ENCODE measurements around the gene PBX1.

PBX1 gene

GRCh38 chr1:164709541-164710278, 150.7 kb downstream of the PBX1 start:
- peaks cover 31% of the 10 kb centered on the region for H3K4me1 ChIP-seq (ENCODE audit: control insufficient read depth, low read depth, low read length)
- no peak overlapping the region for H3K4me3 ChIP-seq (ENCODE audit: low read length)
- no peak overlapping the region for H3K27ac ChIP-seq (ENCODE audit: low read length)
- no peaks in the 10 kb centered on the region for H3K9me3 ChIP-seq (ENCODE audit: control insufficient read depth, low read depth, low read length)
- no peaks in the 10 kb centered on the region for H3K36me3 ChIP-seq (ENCODE audit: control insufficient read depth, low read depth, low read length)
- no peak overlapping the region for H3K9ac ChIP-seq (ENCODE audit: low read length)
- no peaks in the 10 kb centered on the region for H3K27me3 ChIP-seq (ENCODE audit: control insufficient read depth, insufficient read depth, low read length)

GRCh38 chr1:164712131-164713036, 153.4 kb downstream of the PBX1 start:
- H3K9me3 ChIP-seq (ENCODE audit: control insufficient read depth, low read depth, low read length): no peaks in the 10 kb centered on the region
- no peak overlapping the region for H3K27ac ChIP-seq (ENCODE audit: low read length)

DNA sequence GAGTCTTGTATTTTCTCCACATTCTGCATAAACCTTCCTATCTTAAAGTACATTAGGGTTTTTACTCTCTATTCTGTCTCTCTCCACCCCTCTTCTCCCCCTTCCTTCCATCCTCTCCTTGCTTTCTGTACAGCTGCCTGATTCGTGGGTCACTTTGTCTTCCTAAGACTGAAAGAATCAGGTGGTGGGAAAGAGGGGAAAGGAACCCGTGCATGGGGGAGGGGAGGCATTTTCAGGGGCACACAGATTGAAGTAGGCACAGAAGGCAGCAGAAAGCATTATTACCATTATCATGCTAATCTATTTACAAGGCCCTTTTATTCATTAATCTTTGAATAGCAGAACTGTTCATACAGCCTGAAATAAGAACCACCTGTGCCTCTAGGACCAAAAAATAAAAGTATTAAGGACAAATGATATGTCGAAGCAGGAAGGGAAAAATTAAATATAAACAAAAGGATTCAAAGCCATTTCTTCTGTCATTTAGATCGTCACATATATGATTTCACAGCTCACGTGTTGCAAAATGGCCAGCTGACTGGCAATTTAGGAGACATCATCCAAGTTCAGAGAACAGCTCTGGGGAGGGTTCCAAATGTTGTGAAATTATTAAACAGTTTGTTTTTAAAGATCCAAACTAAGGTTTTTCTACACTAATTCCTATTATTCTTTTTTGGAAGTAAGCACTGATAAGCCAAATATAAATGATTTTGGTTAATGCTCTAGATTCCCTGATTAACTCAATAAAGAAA, 154.6 kb downstream of the PBX1 start:
- no peaks in the 10 kb centered on the region for H3K9me3 ChIP-seq (ENCODE audit: control insufficient read depth, low read depth, low read length)
- no peak overlapping the region for H3K27ac ChIP-seq (ENCODE audit: low read length)
- peaks cover 20% of the 10 kb centered on the region for H3K4me1 ChIP-seq (ENCODE audit: control insufficient read depth, low read depth, low read length)
- H3K9ac ChIP-seq (ENCODE audit: low read length): no peak overlapping the region
- no peaks in the 10 kb centered on the region for H3K27me3 ChIP-seq (ENCODE audit: control insufficient read depth, insufficient read depth, low read length)
- no peak overlapping the region for H3K4me3 ChIP-seq (ENCODE audit: low read length)
- H3K36me3 ChIP-seq (ENCODE audit: control insufficient read depth, low read depth, low read length): no peaks in the 10 kb centered on the region

More at GRCh38 chr1:164712131-164713036, 153.4 kb downstream of the PBX1 start:
- no peak overlapping the region for H3K9ac ChIP-seq (ENCODE audit: low read length)
- no peak overlapping the region for H3K4me3 ChIP-seq (ENCODE audit: low read length)
- peaks cover 20% of the 10 kb centered on the region for H3K4me1 ChIP-seq (ENCODE audit: control insufficient read depth, low read depth, low read length)
- H3K36me3 ChIP-seq (ENCODE audit: control insufficient read depth, low read depth, low read length): no peaks in the 10 kb centered on the region
- no peaks in the 10 kb centered on the region for H3K27me3 ChIP-seq (ENCODE audit: control insufficient read depth, insufficient read depth, low read length)

- no peaks in the 10 kb centered on the region for H3K9me3 ChIP-seq (ENCODE audit: control insufficient read depth, low read depth, low read length)
- H3K27me3 ChIP-seq (ENCODE audit: control insufficient read depth, insufficient read depth, low read length): no peaks in the 10 kb centered on the region
- H3K4me3 ChIP-seq (ENCODE audit: low read length): no peak overlapping the region
- peaks cover 3% of the 10 kb centered on the region for H3K36me3 ChIP-seq (ENCODE audit: control insufficient read depth, low read depth, low read length)
- H3K4me1 ChIP-seq (ENCODE audit: control insufficient read depth, low read depth, low read length): peaks cover 15% of the 10 kb centered on the region
- no peak overlapping the region for H3K27ac ChIP-seq (ENCODE audit: low read length)
- H3K9ac ChIP-seq (ENCODE audit: low read length): no peak overlapping the region
Observed at GRCh38 chr1:164716992-164717703, 158.2 kb downstream of the PBX1 start.

GRCh38 chr1:164718821-164719220, 159.8 kb downstream of the PBX1 start:
- no peak overlapping the region for H3K4me3 ChIP-seq (ENCODE audit: low read length)
- no peak overlapping the region for H3K9ac ChIP-seq (ENCODE audit: low read length)
- H3K27ac ChIP-seq (ENCODE audit: low read length): no peak overlapping the region
- H3K27me3 ChIP-seq (ENCODE audit: control insufficient read depth, insufficient read depth, low read length): no peaks in the 10 kb centered on the region
- peaks cover 3% of the 10 kb centered on the region for H3K4me1 ChIP-seq (ENCODE audit: control insufficient read depth, low read depth, low read length)
- no peaks in the 10 kb centered on the region for H3K9me3 ChIP-seq (ENCODE audit: control insufficient read depth, low read depth, low read length)
- peaks cover 3% of the 10 kb centered on the region for H3K36me3 ChIP-seq (ENCODE audit: control insufficient read depth, low read depth, low read length)

- H3K27ac ChIP-seq (ENCODE audit: low read length): no peak overlapping the region
- no peak overlapping the region for H3K4me3 ChIP-seq (ENCODE audit: low read length)
- peaks cover 3% of the 10 kb centered on the region for H3K36me3 ChIP-seq (ENCODE audit: control insufficient read depth, low read depth, low read length)
- no peak overlapping the region for H3K9ac ChIP-seq (ENCODE audit: low read length)
- H3K9me3 ChIP-seq (ENCODE audit: control insufficient read depth, low read depth, low read length): no peaks in the 10 kb centered on the region
- no peaks in the 10 kb centered on the region for H3K27me3 ChIP-seq (ENCODE audit: control insufficient read depth, insufficient read depth, low read length)
- peaks cover 12% of the 10 kb centered on the region for H3K4me1 ChIP-seq (ENCODE audit: control insufficient read depth, low read depth, low read length)
Observed at GRCh38 chr1:164719676-164720439, 160.9 kb downstream of the PBX1 start.

- Histone ChIP-seq H3K4me3 (ENCODE audit: low read length) (no peak overlapping the region), H3K9me3 (ENCODE audit: control insufficient read depth, low read depth, low read length) (no peaks in the 10 kb centered on the region), H3K4me1 (ENCODE audit: control insufficient read depth, low read depth, low read length) (peaks cover 18% of the 10 kb centered on the region), H3K9ac (ENCODE audit: low read length) (no peak overlapping the region), H3K27ac (ENCODE audit: low read length) (no peak overlapping the region), H3K36me3 (ENCODE audit: control insufficient read depth, low read depth, low read length) (peaks cover 3% of the 10 kb centered on the region), H3K27me3 (ENCODE audit: control insufficient read depth, insufficient read depth, low read length) (no peaks in the 10 kb centered on the region)
Observed at GRCh38 chr1:164720440-164721227, 161.7 kb downstream of the PBX1 start.

GRCh38 chr1:164721228-164721496, 162.2 kb downstream of the PBX1 start:
- no peaks in the 10 kb centered on the region for H3K27me3 ChIP-seq (ENCODE audit: control insufficient read depth, insufficient read depth, low read length)
- no peaks in the 10 kb centered on the region for H3K9me3 ChIP-seq (ENCODE audit: control insufficient read depth, low read depth, low read length)
- peaks cover 3% of the 10 kb centered on the region for H3K36me3 ChIP-seq (ENCODE audit: control insufficient read depth, low read depth, low read length)
- H3K27ac ChIP-seq (ENCODE audit: low read length): no peak overlapping the region
- H3K4me1 ChIP-seq (ENCODE audit: control insufficient read depth, low read depth, low read length): peaks cover 18% of the 10 kb centered on the region
- no peak overlapping the region for H3K4me3 ChIP-seq (ENCODE audit: low read length)
- no peak overlapping the region for H3K9ac ChIP-seq (ENCODE audit: low read length)

DNA sequence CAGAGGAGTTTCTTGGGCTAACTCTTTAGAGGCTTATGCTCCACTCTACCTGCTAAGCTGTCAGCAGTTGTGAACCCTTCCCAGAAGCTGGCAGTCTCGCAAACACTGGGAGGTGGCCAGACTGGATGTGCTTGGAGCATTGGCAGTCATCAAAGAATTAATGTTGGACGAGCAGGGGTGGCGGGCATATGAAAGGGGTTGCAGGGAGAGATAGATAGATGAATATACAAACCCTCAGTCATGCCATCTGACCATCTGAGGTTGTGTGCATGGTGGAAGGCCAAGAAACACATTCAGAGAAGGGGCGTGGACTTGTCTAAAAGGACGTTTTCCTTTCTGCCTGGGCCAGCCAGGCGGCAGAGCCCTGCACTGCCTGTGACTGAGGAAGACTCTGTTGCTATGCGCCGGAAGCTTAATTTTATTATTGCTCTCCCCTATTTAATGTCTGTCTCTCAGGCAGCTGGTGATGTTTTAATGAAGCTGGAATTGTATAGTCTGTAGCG, 164.4 kb downstream of the PBX1 start:
- H3K4me1 ChIP-seq (ENCODE audit: control insufficient read depth, low read depth, low read length): peaks cover 18% of the 10 kb centered on the region
- no peaks in the 10 kb centered on the region for H3K9me3 ChIP-seq (ENCODE audit: control insufficient read depth, low read depth, low read length)
- no peak overlapping the region for H3K4me3 ChIP-seq (ENCODE audit: low read length)
- peaks cover 3% of the 10 kb centered on the region for H3K36me3 ChIP-seq (ENCODE audit: control insufficient read depth, low read depth, low read length)
- H3K9ac ChIP-seq (ENCODE audit: low read length): no peak overlapping the region
- no peak overlapping the region for H3K27ac ChIP-seq (ENCODE audit: low read length)
- H3K27me3 ChIP-seq (ENCODE audit: control insufficient read depth, insufficient read depth, low read length): no peaks in the 10 kb centered on the region

DNA sequence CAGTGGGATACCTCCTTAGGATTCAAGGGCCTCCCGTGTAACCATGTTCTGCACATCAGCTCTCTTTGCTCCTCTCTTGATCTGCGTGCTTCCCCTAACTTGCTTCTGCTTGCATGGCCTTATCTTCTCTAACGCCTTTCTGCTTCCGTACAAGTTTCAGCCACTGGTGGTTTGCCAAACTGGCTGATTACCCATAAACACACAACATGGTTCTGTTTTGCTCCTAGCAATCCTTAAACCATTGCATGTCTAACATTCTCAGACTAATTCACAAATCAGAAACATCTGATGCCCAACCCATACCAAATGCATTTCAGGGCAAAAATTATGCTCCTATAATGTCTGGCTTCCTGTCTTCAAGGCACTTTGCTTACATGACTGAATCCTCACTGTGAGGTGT, 166.4 kb downstream of the PBX1 start:
- Histone ChIP-seq H3K9ac (ENCODE audit: low read length) (no peak overlapping the region), H3K27me3 (ENCODE audit: control insufficient read depth, insufficient read depth, low read length) (no peaks in the 10 kb centered on the region), H3K36me3 (ENCODE audit: control insufficient read depth, low read depth, low read length) (peaks cover 3% of the 10 kb centered on the region), H3K4me1 (ENCODE audit: control insufficient read depth, low read depth, low read length) (peaks cover 18% of the 10 kb centered on the region), H3K4me3 (ENCODE audit: low read length) (no peak overlapping the region), H3K9me3 (ENCODE audit: control insufficient read depth, low read depth, low read length) (no peaks in the 10 kb centered on the region), H3K27ac (ENCODE audit: low read length) (no peak overlapping the region)

Data from iPS-18a (cell line).